Stimulated activated CD4-positive, alpha-beta T cell treated with anti-CD3 and anti-CD28 coated beads, Interleukin-4, amount 100 ng/mL, for 4 hours (primary cell): ENCODE data around the gene KRTAP20-1.

Source experiments
- DNase-seq, 2 experiments: peaks; one replicate each; pipeline ENCODE4 v3.0.0-alpha.2; 2020

Gene KRTAP20-1

DNA sequence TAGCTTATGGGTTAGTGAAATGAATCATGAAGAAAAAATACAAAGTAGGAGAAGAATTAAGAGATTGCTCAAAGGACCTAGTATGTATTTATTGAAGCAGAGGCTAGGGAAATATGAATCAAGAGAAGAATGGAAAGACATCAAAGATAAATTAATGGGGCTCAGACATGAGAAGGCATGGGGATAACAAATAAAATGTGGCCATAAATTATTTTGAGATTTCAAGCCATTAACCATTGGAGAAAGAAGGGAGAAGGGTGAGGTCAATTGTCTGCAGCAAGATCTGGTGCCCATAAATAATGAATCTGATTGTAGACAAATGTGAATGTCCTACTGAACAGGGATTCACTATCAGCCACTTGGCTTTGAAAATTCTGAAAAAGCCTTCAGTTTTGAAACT, 36.7 kb downstream of the KRTAP20-1 start:
- no peak for DNase-seq
